ENCODE results near the gene LPO.

Gene LPO

DNA sequence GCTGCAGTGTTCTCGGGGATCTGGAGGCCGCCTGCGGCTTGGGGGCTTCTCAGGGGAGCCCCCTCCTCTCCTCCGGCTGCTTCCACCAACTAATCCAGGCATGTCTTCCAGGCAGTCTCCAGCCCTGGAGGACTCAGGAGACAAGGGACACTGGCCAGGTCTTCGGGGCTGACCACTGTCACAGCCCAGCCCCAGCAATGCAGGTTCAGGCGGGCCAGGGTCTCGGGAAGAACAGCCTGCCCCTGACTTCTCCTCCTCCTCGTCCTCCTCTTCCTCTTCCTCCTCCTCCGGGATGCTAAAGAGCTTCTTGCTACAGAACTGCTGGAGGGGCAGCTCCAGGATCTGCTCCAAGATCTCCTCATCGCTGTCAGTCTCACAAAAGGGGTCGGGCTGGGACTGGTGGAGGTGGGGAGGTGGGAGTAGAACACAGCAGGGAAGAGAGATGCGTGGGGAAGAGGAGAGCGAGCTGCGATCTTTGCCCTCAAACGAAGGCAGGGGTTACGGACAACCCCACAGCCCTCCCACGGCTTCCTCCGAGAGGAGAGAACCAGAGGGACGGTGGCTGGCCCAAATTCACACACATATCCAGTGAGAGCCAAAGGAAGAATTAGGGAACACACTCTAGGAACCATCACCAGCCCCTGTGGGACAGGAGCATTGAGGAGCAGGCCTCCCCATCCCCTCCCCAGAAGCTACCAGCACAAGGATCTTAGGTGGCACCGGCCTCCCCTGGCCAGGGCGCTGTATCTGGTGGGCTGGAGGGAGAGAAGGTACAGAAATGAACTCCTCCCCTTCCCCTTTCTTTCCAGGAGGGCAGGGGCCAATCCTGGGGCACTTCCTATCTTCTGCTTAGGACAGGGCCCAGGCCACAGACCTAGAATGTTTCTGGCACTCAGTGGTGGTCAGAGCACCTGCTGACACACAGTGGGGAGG is 70.9 kb downstream of the LPO start:
- H3K9me2 ChIP-seq (replicated peaks; ENCODE audit: insufficient read depth, low read length): no peaks in the 10 kb centered on the region
- no peak overlapping the region for H3K27ac ChIP-seq (ENCODE audit: low read depth, low read length)
- TF ChIP-seq EZH2phosphoT487 (conservative IDR thresholded peaks at IDR 0.05; ENCODE audit: low read length): no peak
- TF ChIP-seq, protein P1, sequence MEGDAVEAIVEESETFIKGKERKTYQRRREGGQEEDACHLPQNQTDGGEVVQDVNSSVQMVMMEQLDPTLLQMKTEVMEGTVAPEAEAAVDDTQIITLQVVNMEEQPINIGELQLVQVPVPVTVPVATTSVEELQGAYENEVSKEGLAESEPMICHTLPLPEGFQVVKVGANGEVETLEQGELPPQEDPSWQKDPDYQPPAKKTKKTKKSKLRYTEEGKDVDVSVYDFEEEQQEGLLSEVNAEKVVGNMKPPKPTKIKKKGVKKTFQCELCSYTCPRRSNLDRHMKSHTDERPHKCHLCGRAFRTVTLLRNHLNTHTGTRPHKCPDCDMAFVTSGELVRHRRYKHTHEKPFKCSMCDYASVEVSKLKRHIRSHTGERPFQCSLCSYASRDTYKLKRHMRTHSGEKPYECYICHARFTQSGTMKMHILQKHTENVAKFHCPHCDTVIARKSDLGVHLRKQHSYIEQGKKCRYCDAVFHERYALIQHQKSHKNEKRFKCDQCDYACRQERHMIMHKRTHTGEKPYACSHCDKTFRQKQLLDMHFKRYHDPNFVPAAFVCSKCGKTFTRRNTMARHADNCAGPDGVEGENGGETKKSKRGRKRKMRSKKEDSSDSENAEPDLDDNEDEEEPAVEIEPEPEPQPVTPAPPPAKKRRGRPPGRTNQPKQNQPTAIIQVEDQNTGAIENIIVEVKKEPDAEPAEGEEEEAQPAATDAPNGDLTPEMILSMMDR (IDR thresholded peaks at IDR 0.05; ENCODE audit: insufficient read depth, low read length, poor library complexity, severe bottlenecking): no peak
- no peak overlapping the region for H3K9ac ChIP-seq (ENCODE audit: low read length)
- no peak overlapping the region for H3K4me2 ChIP-seq (ENCODE audit: low read depth, low read length, poor library complexity, severe bottlenecking)
- H2AFZ ChIP-seq (ENCODE audit: low read depth, low read length, severe bottlenecking): no peak overlapping the region
- no peaks in the 10 kb centered on the region for H3F3A ChIP-seq (ENCODE audit: insufficient read depth)
- no peaks in the 10 kb centered on the region for H3K36me3 ChIP-seq (ENCODE audit: low read length)
- no peaks in the 10 kb centered on the region for H3K9me3 ChIP-seq (ENCODE audit: insufficient read depth, low read length)
- H3K79me2 ChIP-seq (ENCODE audit: insufficient read depth, low read length): no peaks in the 10 kb centered on the region
- no peak overlapping the region for H3K4me3 ChIP-seq (ENCODE audit: insufficient read depth, low read length, poor library complexity, severe bottlenecking)
- no peaks in the 10 kb centered on the region for H3K27me3 ChIP-seq (ENCODE audit: low read length)
- no peaks in the 10 kb centered on the region for H4K20me1 ChIP-seq (ENCODE audit: low read depth, low read length)

DNA sequence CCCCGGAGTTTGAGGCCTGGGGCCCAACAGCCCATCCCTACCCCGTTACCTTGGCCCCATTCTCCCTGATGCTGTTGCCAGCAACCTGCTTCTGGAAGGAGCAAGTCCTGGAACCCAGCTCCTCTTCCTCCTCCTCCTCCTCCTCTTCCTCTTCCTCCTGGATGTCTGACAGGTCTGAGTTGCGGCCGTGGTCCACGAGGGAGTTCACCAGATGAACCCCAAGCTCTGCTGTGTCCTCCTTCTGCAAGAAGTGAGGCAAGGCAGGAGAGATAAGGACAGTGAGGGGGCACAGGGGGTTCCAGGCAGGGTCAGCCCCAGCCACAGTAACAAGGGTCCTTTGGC is 71.5 kb downstream of the LPO start:
- Histone ChIP-seq H3K4me3 (ENCODE audit: insufficient read depth, low read length, poor library complexity, severe bottlenecking) (no peak overlapping the region), H3K9ac (ENCODE audit: low read length) (no peak overlapping the region), H4K20me1 (ENCODE audit: low read depth, low read length) (no peaks in the 10 kb centered on the region), H3K4me2 (ENCODE audit: low read depth, low read length, poor library complexity, severe bottlenecking) (no peak overlapping the region), H3K36me3 (ENCODE audit: low read length) (no peaks in the 10 kb centered on the region), H3K9me3 (ENCODE audit: insufficient read depth, low read length) (no peaks in the 10 kb centered on the region), H3K27me3 (ENCODE audit: low read length) (no peaks in the 10 kb centered on the region), H3K79me2 (ENCODE audit: insufficient read depth, low read length) (no peaks in the 10 kb centered on the region), H3K27ac (ENCODE audit: low read depth, low read length) (no peak overlapping the region), H2AFZ (ENCODE audit: low read depth, low read length, severe bottlenecking) (no peak overlapping the region), H3F3A (ENCODE audit: insufficient read depth) (no peaks in the 10 kb centered on the region), H3K9me2 (replicated peaks; ENCODE audit: insufficient read depth, low read length) (no peaks in the 10 kb centered on the region)
- TF ChIP-seq EZH2phosphoT487 (conservative IDR thresholded peaks at IDR 0.05; ENCODE audit: low read length): no peak
- TF ChIP-seq, protein P1 (IDR thresholded peaks at IDR 0.05; ENCODE audit: insufficient read depth, low read length, poor library complexity, severe bottlenecking): no peak

DNA sequence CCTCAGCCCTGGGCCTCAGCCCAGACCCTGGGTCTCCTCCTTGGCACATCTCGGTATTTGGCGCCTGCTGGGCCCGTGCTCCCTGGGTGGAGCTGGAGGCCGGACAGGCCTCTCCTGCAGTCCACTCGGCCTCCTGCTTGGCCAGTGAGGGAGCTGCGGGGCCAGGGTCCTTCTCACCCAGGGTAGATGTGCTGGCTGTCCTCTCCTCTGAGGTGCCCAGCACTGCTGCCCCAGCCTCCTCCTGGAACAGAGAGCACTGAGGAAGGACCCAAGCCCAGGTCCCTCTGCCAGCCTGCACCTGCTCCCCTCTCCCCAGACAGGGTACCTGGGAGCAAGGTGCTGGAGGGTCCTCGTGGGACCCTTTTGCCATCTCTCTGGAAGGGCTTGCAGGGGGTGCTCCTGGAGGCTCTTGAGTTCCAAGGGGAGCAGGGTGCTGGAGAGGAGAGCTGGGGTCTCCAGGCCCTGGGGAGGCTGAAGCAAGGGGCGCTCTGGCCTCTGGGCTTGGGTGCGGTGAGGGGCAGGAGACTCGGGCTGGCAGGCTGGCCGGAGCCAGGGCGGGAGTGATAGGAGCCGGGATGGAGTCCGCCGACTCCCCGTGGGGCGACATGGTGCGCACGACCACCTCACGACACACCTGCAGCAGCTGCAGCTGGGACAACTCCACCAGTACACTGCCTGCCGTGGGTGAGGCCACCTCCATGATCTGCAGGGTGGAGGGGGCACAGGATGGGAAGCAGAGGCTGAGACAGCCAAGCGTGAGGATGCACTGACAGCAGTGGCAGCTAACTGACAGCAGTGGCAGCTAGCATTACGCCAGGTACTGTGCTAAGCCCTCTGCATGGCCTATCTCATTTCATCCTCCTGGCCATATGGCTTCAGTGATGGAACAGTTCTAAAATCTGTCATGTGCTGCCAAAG is 72.4 kb downstream of the LPO start:
- no peaks in the 10 kb centered on the region for H3K27me3 ChIP-seq (ENCODE audit: low read length)
- no peak overlapping the region for H3K4me2 ChIP-seq (ENCODE audit: low read depth, low read length, poor library complexity, severe bottlenecking)
- no peaks in the 10 kb centered on the region for H3K36me3 ChIP-seq (ENCODE audit: low read length)
- no peaks in the 10 kb centered on the region for H3K9me3 ChIP-seq (ENCODE audit: insufficient read depth, low read length)
- TF ChIP-seq, protein P1 (IDR thresholded peaks at IDR 0.05; ENCODE audit: insufficient read depth, low read length, poor library complexity, severe bottlenecking): no peak
- no peak for TF ChIP-seq EZH2phosphoT487 (conservative IDR thresholded peaks at IDR 0.05; ENCODE audit: low read length)
- H3K79me2 ChIP-seq (ENCODE audit: insufficient read depth, low read length): no peaks in the 10 kb centered on the region
- no peaks in the 10 kb centered on the region for H3F3A ChIP-seq (ENCODE audit: insufficient read depth)
- H3K9ac ChIP-seq (ENCODE audit: low read length): no peak overlapping the region
- H3K9me2 ChIP-seq (replicated peaks; ENCODE audit: insufficient read depth, low read length): no peaks in the 10 kb centered on the region
- no peak overlapping the region for H3K4me3 ChIP-seq (ENCODE audit: insufficient read depth, low read length, poor library complexity, severe bottlenecking)
- H2AFZ ChIP-seq (ENCODE audit: low read depth, low read length, severe bottlenecking): no peak overlapping the region
- no peaks in the 10 kb centered on the region for H4K20me1 ChIP-seq (ENCODE audit: low read depth, low read length)
- H3K27ac ChIP-seq (ENCODE audit: low read depth, low read length): no peak overlapping the region

Measured in SU-DHL-6 (cell line).